Measurements from ENCODE around the gene CMTM5. TPM values are rescaled to one million over a fixed set of nuclear protein-coding genes. Genes with fewer than 3 reads are reported as not detected.

Gene CMTM5
- total RNA-seq, 1 donor from 2014 or later = 0.96 TPM

DNA sequence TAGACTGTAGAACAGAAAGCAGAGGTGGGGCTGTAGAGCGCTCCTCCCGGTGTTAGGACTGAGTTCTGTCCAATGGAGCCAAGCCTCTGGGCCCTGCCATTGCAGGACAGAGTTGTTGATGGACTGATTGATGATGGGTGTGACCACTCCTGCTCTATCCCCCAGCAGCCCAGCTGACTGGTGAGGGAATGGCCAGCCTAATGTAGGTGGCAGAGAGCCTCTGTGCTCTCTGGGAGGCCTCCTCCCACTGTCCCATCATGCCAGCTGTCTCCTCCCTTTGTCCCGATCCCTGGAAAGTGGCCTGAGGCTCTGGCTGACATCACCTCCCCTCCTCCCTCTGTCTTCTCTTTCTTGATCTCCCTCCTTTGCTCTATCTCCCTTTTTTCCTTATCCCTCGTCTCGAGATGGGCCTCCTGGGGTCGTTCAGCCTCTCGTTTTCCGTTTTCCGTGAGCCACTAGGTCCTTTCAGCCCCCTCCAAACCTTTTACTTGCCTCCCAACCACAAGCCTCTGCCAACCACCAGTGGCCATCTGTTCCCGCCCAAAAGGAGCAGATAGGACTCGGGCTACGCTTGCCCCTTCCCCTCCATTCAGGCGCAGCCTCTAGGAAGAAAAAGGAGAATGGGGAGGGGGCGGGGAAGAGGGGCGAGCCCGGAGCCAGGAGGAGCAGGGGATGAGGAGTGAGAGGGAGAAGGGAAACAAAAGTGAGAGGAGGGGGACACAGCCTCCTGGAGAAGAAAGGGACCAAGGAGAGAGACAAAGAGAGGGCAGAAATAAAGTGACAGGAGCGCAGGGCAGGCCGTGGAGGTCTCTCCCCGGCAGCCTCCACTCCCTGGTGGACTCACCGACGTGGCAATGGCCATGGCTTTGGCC is 12.4 kb upstream of the CMTM5 start:
- Histone ChIP-seq H3K9me3 (no peaks in the 10 kb centered on the region), H3K27ac (peak overlapping the region; percentile 84), H3K4me3 (peak overlapping the region; percentile 59), H3K36me3 (no peaks in the 10 kb centered on the region), H3K27me3 (peaks cover 9% of the 10 kb centered on the region), H3K4me1 (peaks cover 16% of the 10 kb centered on the region)
- TF ChIP-seq, protein P1, sequence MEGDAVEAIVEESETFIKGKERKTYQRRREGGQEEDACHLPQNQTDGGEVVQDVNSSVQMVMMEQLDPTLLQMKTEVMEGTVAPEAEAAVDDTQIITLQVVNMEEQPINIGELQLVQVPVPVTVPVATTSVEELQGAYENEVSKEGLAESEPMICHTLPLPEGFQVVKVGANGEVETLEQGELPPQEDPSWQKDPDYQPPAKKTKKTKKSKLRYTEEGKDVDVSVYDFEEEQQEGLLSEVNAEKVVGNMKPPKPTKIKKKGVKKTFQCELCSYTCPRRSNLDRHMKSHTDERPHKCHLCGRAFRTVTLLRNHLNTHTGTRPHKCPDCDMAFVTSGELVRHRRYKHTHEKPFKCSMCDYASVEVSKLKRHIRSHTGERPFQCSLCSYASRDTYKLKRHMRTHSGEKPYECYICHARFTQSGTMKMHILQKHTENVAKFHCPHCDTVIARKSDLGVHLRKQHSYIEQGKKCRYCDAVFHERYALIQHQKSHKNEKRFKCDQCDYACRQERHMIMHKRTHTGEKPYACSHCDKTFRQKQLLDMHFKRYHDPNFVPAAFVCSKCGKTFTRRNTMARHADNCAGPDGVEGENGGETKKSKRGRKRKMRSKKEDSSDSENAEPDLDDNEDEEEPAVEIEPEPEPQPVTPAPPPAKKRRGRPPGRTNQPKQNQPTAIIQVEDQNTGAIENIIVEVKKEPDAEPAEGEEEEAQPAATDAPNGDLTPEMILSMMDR (IDR thresholded peaks at IDR 0.05) = no peak
- intact Hi-C loops (cut with DNase I) = no loop called here
- no peak for DNase-seq
- ATAC-seq = no peak

DNA sequence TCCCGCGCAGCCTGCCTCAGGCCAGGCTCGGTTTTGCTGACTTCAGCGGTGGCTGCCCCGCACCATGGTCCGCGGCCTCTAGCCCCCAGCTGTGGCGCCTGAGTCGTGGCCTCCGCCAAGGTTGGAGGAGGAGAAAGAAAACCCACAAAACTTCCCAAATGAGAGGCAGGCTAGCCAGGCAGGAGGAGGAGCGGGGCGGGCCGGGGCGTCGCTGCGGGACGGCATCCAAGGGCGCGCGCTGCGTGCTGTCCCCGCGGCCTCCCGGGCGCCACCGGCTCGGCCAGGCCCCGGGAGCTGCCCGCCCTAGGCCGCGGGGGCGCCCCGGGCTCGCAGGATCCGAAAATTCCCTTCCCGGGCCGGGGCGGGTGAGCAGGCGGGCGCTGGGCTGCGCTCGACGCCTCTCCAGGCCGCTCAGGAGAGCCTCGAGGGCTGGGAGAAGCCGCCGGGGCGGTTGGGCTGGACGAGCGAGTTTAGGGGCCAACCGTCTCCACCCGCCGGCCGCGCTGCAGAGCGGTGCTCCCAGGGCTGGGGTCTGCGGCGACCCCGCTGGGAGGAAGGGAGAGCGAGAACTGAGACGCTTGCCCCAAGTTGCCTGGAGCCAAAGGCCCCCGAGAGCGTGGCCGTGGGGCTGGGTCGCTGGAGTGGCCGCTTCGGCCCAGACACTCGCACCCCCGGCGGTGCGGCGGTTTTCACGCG is 11.7 kb upstream of the CMTM5 start, which contains the start of gene EFS:
EFS (minus strand) TSS at position 137 of the 696 bp plus-strand sequence. CDS start 147 bp downstream, outside the sequence.
- no peaks in the 10 kb centered on the region for H3K9me3 ChIP-seq
- TF ChIP-seq, protein P1 (IDR thresholded peaks at IDR 0.05) = no peak
- peaks cover 9% of the 10 kb centered on the region for H3K27me3 ChIP-seq
- ATAC-seq (peak; percentile 58), DNase-seq (no peak)
- H3K4me3 ChIP-seq = peak within 1 kb of the TSS; percentile 59
- H3K4me1 ChIP-seq = peaks cover 16% of the 10 kb centered on the region
- intact Hi-C loops (cut with DNase I) = no loop called here
- H3K36me3 ChIP-seq = no peaks in the 10 kb centered on the region
- H3K27ac ChIP-seq = peak within 1 kb of the TSS; percentile 84

DNA sequence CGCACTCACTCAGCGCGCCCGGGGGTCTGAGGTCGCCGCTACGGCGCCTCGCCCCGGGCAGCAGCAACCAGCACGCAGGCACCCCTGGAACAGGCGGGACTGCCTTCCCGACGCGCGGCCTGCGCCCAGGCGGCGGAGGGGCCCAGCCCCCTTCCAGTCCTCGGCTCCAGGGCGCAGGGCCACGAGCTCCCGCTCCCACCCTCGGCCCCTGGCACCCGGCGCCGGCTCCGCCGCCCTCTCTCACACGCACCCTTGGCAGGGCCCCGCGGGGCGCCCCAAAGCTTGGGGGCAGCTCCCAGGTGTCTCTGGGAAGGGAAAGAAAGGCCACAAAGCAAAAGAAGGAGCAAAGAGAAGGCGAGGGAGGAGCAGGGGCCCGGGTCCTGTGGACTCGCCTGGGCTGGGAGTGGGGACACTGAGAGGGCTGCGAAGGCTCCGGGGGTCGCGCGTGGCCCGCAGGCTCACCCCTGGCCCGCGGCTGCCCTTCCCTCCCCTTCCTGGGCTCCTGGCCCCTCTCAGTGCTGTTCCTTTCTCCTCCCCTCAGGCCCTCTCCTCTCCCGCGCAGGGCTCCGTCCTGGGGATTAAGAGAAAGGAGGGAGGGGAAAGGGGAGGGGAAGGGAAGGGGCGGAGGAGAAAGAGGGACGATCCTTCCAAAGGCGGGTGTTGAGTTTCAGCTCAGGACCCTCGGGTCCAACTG is 11.0 kb upstream of the CMTM5 start:
- peaks cover 16% of the 10 kb centered on the region for H3K4me1 ChIP-seq
- no peaks in the 10 kb centered on the region for H3K9me3 ChIP-seq
- intact Hi-C loops (cut with DNase I) = no loop called here
- H3K27ac ChIP-seq = peak overlapping the region; percentile 84
- H3K36me3 ChIP-seq = no peaks in the 10 kb centered on the region
- ATAC-seq (peak; percentile 73), DNase-seq (no peak)
- TF ChIP-seq, protein P1 (IDR thresholded peaks at IDR 0.05) = no peak
- H3K4me3 ChIP-seq = peak overlapping the region; percentile 59
- peaks cover 9% of the 10 kb centered on the region for H3K27me3 ChIP-seq

DNA sequence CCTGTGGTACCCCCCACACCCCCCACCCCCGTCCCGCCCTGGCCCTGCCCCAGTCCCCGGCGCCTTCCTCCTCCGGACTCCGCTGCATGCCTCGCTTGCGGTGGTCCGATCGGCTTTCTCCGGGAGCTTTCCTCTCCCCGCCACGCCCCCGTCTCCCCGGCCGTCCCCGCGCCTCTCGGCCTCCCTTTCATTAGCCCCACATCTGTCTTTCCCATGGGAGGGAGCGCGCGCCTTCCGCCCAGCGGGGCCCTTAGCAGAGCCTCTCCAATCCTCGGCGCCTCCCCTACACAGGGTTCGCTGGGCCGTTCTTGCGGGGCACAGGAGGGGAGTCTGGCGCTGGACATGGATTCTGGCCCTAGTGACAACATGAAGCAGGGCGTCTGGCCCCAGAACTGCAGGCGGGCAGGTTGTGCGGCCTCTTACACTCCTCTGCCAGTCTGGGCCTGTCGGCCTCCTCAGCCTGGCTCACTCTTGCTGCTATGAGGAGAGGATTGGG is 10.4 kb upstream of the CMTM5 start:
- no peaks in the 10 kb centered on the region for H3K36me3 ChIP-seq
- DNase-seq = peak; percentile 82
- H3K9me3 ChIP-seq = no peaks in the 10 kb centered on the region
- peak overlapping the region; percentile 59 for H3K4me3 ChIP-seq
- peaks cover 16% of the 10 kb centered on the region for H3K4me1 ChIP-seq
- peak; percentile 66 for ATAC-seq
- TF ChIP-seq, protein P1 (IDR thresholded peaks at IDR 0.05) = no peak
- intact Hi-C loops (cut with DNase I) = no loop called here
- H3K27me3 ChIP-seq = peaks cover 9% of the 10 kb centered on the region
- peak overlapping the region; percentile 84 for H3K27ac ChIP-seq

DNA sequence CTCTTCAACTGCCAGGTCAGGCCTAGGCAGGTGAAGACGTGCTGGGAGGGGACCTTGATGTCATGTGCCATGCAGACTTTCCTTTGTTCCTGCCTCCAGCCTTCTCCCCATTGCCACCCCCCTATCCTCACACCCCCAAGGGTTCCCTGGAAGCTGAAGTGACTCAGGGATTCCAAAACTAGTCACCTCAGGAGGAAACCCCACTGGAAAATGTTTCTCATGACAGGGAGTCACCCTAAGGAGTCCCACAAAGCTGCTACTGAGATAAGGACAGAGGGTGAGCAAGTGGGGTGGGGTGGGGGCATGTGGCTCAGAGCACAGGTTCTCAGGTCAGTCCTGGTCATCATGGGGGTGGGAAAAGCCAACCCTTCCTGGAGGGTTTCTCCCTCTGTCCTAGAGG is 6.6 kb upstream of the CMTM5 start:
- ATAC-seq (no peak), DNase-seq (no peak)
- TF ChIP-seq, protein P1 (IDR thresholded peaks at IDR 0.05) = no peak
- peaks cover 4% of the 10 kb centered on the region for H3K4me1 ChIP-seq
- no peaks in the 10 kb centered on the region for H3K9me3 ChIP-seq
- H3K27me3 ChIP-seq = peaks cover 7% of the 10 kb centered on the region
- intact Hi-C loops (cut with DNase I) = no loop called here
- no peak overlapping the region for H3K27ac ChIP-seq
- H3K4me3 ChIP-seq = no peak overlapping the region
- H3K36me3 ChIP-seq = no peaks in the 10 kb centered on the region
